Right lung (tissue), 5 donors: ENCODE measurements around the gene USP13. TPM values are rescaled to one million over a fixed set of nuclear protein-coding genes. Genes with fewer than 3 reads are reported as not detected.

Source experiments
- DNase-seq, 2 donors: peaks; one replicate each; pipeline ENCODE4 v3.0.0-alpha.2; 2013
- polyA plus RNA-seq, 5 donors: library from polyadenylated mRNA; unstranded; fragments of 120-200 nt; gene quantifications; one replicate each; pipeline versions ENCODE4 v1.2.1 to v1.2.3, GENCODE V29; 2013; ENCODE audit warnings: inconsistent platforms in 1 of 5, low replicate concordance in 1 of 5; ENCODE audit not compliant: insufficient read length in 5 of 5, insufficient read depth in 1 of 5

The USP13 gene
- polyA plus RNA-seq, 5 donors = 14.5 to 27.6 (median 23.3) TPM

DNA sequence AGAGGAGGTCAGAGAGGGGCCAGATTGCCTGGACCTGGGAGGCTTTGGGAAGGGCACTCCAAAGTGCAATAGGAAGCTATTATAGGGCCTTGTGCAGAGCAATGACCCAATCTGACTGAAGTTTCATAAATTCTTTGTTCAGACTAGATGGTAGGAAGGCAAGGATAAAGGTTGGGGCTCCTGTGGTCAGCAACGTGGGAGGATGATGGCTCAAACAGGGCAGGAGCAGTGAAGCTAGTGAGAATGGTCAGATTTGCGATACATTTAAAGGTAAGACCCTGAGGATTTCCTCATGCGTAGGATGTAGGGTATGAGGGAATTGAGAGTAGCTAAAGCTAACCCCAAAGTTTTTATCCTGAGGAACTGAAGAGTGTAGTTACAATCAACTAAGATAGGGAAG, 139.0 kb downstream of the USP13 start:
- DNase-seq = no peak

DNA sequence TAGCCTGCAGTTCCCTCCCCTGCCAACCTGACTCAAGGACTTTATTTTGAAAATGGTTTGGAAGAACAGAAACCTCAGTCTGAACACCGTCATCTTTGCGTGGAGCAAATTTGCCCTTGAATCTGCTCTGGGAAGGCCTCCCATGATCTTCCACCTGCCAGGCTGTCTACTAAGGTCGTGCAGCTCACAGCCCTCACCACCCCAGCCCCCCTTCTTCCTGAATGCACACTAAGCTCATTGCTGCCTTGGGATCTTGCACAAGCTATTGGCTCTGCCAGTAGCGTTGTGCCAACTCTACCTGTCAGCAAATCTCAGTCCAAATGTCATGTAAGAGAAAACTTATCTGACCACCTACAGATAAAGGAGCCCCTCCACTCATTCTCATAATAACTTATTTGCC, 141.5 kb downstream of the USP13 start:
- no peak for DNase-seq

DNA sequence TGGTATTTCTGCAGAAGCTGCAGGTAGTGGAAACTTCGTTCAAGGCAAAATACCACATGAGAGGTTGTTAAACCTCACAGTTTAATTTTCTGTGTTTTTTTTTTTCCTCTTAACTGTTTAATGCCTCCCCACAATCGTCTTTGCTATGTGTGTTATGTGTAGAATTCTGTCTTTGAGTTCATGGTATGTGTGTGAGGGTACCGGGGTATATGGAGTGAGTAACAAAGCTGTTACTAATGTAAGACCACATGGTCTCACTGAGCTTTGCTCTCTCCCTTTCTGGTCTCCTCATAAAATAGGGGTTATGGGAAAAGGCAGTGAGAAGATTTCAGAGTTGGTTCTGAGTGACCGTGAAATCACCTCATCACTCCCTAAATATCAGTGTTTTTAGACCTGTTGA, 143.6 kb downstream of the USP13 start:
- DNase-seq = no peak

DNA sequence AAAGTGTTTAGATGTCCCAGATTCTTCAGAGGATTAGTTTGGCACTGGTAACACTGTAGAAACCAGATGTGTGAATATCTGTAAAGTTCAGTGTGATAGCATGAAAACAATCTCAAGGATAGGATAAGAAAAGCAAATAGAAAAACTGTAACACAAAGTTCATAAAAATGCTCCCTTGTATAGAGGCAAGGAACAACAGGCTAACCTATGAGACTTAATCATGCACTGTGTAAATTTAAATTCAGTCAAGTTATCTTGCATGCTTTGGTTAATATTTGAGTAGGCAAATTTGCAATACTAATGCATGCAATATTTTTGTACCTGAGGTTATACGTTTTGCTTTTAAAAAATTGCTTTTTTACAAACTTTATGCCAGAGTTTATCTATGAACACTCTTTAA, 144.4 kb downstream of the USP13 start:
- no peak for DNase-seq

DNA sequence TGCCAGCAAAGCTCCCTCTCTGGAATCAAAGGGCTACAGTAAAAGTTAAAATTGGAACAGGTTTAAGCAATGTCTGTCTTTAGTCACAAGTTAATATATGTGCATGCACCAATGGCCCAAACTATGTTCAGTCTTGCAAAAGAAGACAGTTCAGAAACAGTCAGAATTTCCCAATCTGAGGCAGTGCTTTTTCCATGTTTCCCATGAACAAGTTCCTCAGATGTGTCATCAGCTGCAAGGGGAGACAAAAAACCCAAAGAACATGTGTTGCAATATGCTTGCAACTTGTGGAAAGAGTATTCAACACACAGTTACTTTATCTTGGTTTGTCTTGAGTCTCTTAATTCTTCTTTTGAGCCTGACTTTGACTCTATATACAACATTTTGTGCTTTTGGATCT, 148.4 kb downstream of the USP13 start:
- DNase-seq = no peak

DNA sequence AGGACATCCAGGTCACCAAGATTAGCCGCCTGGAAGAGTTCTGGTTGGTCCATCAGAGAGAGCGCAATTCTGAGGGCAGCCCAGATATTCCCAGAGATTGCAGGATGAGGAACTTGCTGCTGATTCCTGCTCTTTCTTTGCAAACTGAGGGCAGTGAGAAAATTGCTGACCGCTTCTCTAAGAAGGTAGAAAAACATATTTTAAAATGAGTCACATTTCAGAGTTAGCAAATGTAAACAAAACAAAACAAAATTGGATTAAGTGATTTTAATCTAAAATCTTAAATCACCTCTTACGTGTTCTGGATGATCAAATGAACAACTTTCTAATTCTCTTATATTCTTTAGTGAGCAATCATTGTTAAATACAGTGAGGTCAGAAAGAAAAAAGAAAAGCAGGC, 149.0 kb downstream of the USP13 start:
- no peak for DNase-seq

DNA sequence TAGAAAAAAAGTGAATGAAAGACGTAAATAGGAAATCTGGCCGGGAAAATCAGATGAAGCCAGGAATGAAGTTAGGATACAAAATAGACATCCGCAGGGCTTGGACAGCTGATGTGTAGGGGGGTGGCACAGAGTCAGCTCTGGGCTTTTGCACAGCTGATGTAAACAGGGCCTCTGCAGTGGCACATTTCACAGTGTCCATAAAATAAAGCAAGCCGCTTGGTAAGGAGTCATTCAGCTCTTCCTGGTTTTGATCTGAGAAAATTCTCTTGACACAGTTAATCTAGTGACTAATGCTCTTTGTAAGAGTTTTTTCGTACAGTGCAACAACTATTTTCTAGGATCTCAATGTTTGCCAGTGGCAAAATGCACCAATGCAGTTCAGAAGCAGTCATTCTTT, 153.3 kb downstream of the USP13 start:
- no peak for DNase-seq

DNA sequence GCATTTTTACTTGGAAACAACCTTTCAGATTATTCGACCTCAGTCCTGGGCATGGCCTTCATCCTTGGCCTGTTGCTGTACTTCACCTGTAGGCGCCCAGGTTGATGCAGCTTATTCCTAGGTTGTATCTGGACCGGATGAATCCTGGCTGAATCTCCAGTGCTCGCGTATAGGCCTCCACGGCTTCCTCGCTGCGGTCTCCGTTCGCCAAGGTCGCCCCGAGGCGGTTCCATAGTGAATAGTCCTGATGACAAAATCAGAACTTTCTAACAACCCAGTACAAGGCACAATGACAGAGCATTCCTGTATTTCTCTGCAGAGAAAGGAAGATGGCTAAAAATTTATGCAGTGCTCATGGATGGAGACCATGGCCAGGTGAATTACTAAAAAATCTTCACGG, 154.7 kb downstream of the USP13 start:
- no peak for DNase-seq

DNA sequence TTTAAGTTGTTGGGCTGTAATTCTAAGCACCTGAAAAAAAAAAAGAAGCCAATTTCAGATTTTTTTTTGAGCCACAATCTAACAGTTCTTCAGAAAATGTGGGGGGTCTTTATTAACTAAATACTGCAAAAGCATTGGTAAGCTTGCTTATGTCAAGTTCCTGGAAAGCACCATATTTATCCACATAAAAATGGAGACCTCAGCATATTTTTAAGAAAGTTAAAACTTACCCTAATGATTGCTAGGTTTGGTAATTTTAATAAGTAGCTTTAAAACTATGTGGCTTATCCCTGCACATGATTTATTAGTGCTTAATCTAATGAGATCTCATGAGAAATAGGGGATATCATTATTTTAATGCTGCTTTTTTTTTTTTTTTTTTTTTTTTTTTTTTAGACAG, 156.8 kb downstream of the USP13 start:
- DNase-seq = no peak

DNA sequence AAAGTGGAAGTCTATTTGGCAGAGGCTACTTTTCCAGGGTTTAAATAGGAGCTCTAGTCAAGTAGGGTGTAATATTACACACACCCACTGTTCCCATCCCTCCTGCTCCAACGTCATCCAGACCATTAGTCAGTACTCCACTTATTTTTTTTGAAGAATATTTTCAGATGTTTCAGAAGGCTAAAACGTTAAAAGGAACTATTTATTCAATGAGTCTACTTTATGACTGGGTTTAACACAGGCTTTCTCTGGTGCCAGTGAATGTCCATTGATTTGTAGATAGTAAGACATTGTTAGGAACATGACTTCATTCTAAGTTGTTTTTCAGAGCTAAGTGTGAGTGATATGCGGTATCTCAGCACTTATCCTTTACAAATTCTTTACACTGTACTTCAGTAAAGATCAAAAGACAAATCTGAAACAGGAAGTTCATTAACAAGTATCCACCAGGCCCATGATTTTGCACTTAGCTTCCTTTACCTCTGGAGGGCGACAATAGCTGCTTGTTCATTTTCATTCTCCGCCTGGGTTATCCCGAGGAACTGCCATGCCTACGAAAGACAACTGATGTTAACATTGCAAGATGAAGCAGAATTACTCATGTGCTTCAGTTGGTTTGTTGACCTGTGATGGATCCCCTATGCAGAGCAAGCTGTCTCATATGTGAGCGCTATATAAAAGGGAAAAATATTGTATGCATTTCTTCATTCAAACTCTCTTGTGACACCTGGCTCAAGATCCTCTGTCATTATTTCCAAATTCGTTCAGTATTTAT, 158.7 kb downstream of the USP13 start:
- DNase-seq = peak; percentile 25 to 30

DNA sequence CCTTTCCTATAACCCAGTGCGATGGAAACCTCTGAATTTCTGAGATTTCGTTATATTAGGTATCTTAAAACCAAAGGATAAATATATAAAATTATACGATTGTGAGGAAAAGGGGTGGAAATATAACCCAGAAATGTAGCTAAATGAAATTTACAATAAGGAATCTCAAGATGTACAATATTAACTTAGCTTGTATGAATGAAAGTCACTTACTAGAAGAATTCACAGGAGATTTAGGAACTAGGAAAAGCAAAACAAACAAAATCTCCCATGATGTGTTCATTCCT, 159.2 kb downstream of the USP13 start:
- no peak for DNase-seq

DNA sequence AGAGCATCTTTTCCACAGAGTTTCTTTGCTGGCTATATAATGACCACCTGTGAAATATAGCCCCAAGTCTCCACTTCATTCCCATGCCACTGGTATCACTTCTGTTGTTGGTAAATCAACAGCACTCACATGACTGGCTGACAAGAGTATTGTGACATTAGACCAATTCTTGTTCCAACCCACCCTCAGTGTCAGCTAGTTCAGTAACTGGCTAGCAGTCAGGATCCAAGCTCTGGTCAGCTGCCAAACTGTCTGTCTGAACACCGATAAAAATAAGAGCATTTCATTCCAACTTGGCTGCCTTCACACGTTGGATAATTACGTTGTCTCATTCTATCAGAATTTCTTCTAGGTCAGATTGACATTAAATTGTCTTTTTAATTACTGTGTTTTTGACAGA, 166.5 kb downstream of the USP13 start:
- DNase-seq = no peak

DNA sequence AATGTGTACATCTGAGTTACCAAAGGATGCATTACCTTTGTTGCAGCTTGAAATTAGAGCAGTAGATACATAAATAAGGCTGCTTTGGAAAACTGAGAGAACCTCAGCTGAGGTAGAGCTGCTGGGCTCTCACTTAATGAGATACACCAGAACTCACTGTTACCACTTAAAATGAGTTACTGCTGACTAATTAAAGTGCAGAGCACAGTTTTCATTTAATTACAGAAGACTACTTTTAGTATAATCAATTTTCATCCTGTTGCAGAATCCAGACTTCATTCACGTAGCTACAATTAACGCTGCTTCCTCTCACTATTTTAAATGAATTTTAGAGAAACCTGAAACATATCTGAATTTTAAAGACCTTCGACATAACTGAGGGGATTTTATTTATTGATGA, 169.5 kb downstream of the USP13 start:
- DNase-seq = no peak

DNA sequence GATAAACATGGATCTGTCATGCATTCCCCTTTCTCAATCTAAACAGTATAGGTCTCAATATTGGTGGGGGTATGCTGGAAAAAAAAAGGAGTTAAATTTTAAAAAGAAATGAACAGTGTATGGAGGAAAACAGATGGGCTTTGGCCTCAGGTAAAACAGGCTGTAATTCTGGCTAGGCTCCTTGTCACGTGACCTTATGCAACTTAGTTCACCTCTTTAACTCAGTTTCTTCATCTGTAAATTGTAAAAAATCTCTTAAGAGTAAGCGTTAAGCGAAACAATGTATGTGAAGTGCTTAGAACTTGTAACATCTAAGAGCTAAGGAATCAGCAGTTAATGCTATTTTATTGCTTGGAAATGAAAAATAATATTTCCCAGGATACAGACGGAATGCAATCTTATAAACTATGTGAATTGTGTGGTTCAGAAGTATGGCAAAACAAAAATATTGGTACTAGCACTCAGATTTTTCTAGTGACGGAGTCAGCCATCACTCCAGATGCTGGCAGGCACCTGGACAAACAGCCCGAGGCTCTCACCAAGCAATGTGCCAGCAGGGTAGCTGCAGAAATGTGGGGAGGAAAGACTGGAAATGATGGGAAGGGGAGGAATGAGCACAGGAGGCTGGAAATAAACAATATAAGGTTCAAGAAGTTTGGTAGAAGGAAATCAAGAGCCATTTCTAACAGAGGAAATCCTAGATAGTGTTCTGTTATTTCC, 172.8 kb downstream of the USP13 start:
- no peak for DNase-seq

DNA sequence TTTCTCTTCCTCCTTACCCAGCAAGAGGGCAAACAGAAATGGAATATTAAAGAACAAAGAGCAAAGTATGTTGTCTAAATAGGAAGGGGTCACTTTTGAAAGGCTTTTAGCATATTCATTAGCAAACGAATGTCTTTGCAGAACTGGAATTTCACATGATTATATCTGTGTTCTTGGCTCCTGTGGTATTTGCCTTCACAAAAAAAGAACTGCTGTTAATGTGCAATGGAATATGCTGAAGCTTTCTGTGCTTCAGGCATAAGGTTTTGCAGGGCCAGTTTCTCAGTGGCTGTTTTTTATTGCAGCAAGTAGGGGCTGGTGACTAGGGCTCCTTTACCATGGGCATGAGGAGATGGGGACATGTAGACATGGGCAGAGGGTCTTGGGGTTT, 173.4 kb downstream of the USP13 start:
- no peak for DNase-seq

DNA sequence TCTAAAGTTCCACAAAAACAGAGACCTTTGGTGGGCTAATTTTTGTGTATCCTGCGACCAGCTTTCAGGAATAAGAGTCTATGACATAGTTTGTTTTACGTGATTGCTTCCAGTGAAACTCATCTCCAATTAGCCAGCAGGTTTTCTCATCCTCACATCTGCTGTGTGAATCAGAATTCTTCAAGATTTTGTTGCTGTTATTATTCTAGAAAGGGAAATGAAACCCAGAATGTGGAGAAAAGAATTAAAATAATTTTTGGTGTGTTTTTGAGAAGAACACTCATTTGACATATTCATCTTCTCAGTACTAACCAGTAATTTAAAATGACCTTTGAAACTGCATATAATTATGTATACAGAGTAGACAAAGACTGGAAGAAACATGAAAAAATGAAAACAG, 175.9 kb downstream of the USP13 start:
- DNase-seq = no peak

DNA sequence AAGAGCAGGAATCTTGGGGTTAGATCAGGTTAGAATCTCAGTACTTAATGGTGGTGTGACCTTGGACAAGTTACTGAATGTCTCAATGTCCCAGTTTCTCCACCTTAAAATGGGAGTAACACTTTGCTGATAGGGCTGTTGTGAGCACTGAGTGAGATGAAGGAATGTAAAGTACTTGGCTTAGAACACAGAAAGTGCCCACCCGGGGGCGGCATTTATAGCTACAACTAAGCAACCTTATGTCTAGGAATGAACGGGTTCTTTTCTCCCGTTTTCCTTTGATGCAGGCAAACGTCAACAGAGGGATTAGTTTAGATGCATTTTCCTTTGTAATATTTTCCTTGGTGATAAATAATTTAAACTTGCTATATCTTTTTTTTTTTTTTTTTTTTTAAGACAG, 176.6 kb downstream of the USP13 start:
- DNase-seq = no peak

DNA sequence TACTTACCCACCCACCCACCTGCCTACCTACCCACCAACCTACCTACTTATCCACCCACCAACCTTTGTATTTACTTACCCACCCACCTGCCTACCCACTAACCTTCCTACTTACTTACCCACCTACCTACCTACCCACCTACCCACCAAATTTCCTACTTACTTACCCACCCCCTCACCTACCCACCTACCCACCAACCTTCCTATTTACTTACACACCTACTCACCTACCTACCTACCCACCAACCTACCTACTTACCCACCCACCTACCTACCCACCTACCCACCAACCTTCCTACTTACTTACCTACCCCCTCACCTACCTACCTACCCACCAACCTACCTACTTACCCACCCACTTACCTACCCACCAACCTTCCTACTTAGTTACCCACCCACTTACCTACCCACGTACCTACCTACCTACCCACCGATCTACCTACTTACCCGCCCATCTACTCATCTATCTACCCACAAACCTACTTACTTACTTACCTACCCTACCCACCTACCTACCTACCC, 179.6 kb downstream of the USP13 start:
- no peak for DNase-seq

DNA sequence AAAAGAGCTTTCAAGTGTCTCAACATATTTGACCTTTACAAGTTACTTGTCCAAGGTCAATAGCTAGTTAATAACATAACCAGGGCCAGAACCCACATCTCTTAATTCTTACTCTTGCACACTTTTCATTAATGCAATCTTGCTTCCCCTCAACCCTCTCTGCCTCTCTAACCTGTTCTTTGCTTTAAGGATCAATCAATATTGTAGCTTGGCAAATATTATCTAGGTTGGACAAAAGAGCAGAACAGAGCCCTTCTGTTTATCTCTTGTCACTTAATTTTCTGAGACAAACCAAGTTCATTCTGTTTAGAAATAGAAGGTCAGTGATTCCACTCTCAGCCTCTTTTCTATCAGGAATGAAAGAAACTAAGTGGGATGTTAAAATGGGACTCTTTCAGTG, 180.5 kb downstream of the USP13 start:
- DNase-seq = no peak

DNA sequence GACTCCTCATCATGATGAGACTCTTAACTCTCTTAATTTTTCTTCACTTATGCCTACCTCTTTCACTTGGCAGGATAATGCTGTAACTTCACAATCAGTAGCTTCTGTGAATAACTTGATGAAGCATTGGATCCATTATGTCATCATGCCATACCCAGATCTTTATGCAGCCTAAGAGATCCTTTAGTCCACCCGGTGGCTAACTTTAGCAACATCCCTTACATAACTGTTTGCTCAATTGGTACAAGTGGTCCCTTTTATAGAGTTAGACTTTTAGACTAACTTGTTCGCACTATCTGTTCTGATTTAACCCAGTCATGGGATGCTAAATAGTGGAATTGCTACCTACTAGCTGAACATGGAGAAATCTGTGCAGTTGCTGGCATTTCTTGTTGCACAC, 184.5 kb downstream of the USP13 start:
- no peak for DNase-seq
